GM12878 (cell line): Measurements from ENCODE around the gene ACVR1B. TPM values are rescaled to one million over a fixed set of nuclear protein-coding genes. Genes with fewer than 3 reads are reported as not detected.

Experiments
- ATAC-seq: fragments of 200-7000 bp; cut with Tn5 transposase; 3 replicates; pipeline ENCODE4 v1.9.1; 2020; ENCODE audit warnings: mild to moderate bottlenecking, moderate library complexity
- BruUV-seq: library from RNA; stranded (reverse); fragments of 400-500 nt; replicated peaks from 2 replicates; lab custom pipeline; 2021; lab: Mats Ljungman, UMichigan
- CTCF ChIA-PET: fragments of 300-600 bp; sonication (Branson Sonifier 250); formaldehyde crosslinking; extraction: SDS; loops from one replicate; lab custom pipeline; 2021; ENCODE audit warnings: inconsistent platforms; lab: Yijun Ruan, JAX
- POLR2A ChIA-PET: fragments of 350-600 bp; formaldehyde crosslinking; extraction: SDS; loops from one replicate; lab custom pipeline; 2021; ENCODE audit warnings: inconsistent platforms; lab: Charles Lee
- RAD21 ChIA-PET: fragments of 300-600 bp; sonication (Branson Sonifier 250); formaldehyde crosslinking; loops from one replicate; lab custom pipeline; 2023; ENCODE audit warnings: antibody characterized with exemption; ENCODE audit not compliant: unreplicated experiment; lab: Charles Lee
- SMC1A ChIA-PET: fragments of 300-600 bp; sonication (Branson Sonifier 250); formaldehyde crosslinking; loops from one replicate; lab custom pipeline; 2023; ENCODE audit not compliant: unreplicated experiment, uncharacterized antibody; lab: Charles Lee
- DNase-seq: peaks from one replicate; pipeline ENCODE4 v3.0.0-alpha.2; 2011; ENCODE audit warnings: low read depth, low spot score
- FAIRE-seq: peaks from 3 replicates; lab custom pipeline; 2011; peaks lifted over from hg19 to GRCh38; lab: Jason Lieb, UNC
- H2AFZ ChIP-seq: 2 replicates; pipeline ENCODE4 v1.6.0; 2011; ENCODE audit warnings: low read depth, low read length, control low read depth; ENCODE audit not compliant: control insufficient read depth
- H3K27ac ChIP-seq: 2 replicates; pipeline ENCODE4 v1.5.1; 2011; ENCODE audit warnings: control low read depth; ENCODE audit not compliant: control insufficient read depth, insufficient read depth
- H3K27me3 ChIP-seq, 2 experiments: replicated peaks in 1 of 2; 2 replicates each; pipeline versions ENCODE4 v1.6.0 to v1.6.1; 2011; ENCODE audit warnings: low read length in 1 of 2; ENCODE audit not compliant: control insufficient read depth in 2 of 2, insufficient read depth in 2 of 2
- H3K36me3 ChIP-seq, 2 experiments: 2 replicates each; pipeline ENCODE4 v1.5.1; 2011; ENCODE audit warnings: low read length in 1 of 2; ENCODE audit not compliant: control insufficient read depth in 2 of 2, insufficient read depth in 2 of 2
- H3K4me1 ChIP-seq: 2 replicates; pipeline ENCODE4 v1.6.1; 2011; ENCODE audit warnings: mild to moderate bottlenecking, low read length, moderate library complexity, mixed read lengths; ENCODE audit not compliant: control insufficient read depth, insufficient read depth
- H3K4me2 ChIP-seq: 2 replicates; pipeline ENCODE4 v1.6.0; 2011; ENCODE audit warnings: control low read depth; ENCODE audit not compliant: control insufficient read depth, insufficient read depth
- H3K4me3 ChIP-seq: fragments of 200-600 bp; sonication (generic); 2 replicates; pipeline ENCODE4 v1.5.1; 2016
- H3K79me2 ChIP-seq: 2 replicates; pipeline ENCODE4 v1.6.0; 2011; ENCODE audit warnings: low read length; ENCODE audit not compliant: control insufficient read depth, insufficient read depth
- H3K9ac ChIP-seq: 2 replicates; pipeline ENCODE4 v1.8.0; 2011; ENCODE audit warnings: low read length, control low read depth, mixed read lengths; ENCODE audit not compliant: control insufficient read depth, insufficient read depth
- H3K9me3 ChIP-seq: replicated peaks from 3 replicates; pipeline ENCODE4 v1.5.1; 2011; ENCODE audit warnings: mild to moderate bottlenecking, low read length; ENCODE audit not compliant: control insufficient read depth, insufficient read depth
- H4K20me1 ChIP-seq: 2 replicates; pipeline ENCODE4 v1.6.0; 2011; ENCODE audit not compliant: control insufficient read depth, insufficient read depth
- BHLHE40 ChIP-seq, 2 experiments: fragments of 450-650 bp in 1 of 2; IDR thresholded peaks; 2 replicates each; pipeline ENCODE4 v1.6.1; 2011 to 2017; ENCODE audit warnings: low read depth in 2 of 2, borderline replicate concordance in 1 of 2, improper control_type of control experiment in 1 of 2, low read length in 1 of 2, mild to moderate bottlenecking in 1 of 2
- CBX5 ChIP-seq: sonication (generic); IDR thresholded peaks from 2 replicates; pipeline ENCODE4 v1.6.1; 2016; ENCODE audit warnings: low read depth, moderate library complexity, mild to moderate bottlenecking, inconsistent platforms
- CREM ChIP-seq: IDR thresholded peaks from 2 replicates; pipeline ENCODE4 v1.6.1; 2014; ENCODE audit warnings: antibody characterized with exemption, low read depth
- GABPA ChIP-seq: IDR thresholded peaks from 2 replicates; pipeline ENCODE4 v1.6.1; 2014; ENCODE audit warnings: antibody characterized with exemption, low read depth, mild to moderate bottlenecking, inconsistent platforms
- RELA ChIP-seq: fragments of 450-650 bp; IDR thresholded peaks from 2 replicates; pipeline ENCODE4 v1.8.0; 2014; ENCODE audit warnings: borderline replicate concordance; ENCODE audit not compliant: partially characterized antibody
- RFX5 ChIP-seq: IDR thresholded peaks from 2 replicates; pipeline ENCODE4 v1.6.1; 2011; ENCODE audit warnings: low read depth, low read length, improper control_type of control experiment
- TAF1 ChIP-seq: IDR thresholded peaks from 2 replicates; pipeline ENCODE4 v1.6.1; 2011; ENCODE audit warnings: mild to moderate bottlenecking, low read depth, low read length, borderline replicate concordance
- TCF12 ChIP-seq: IDR thresholded peaks from 2 replicates; pipeline ENCODE4 v1.6.1; 2011; ENCODE audit warnings: low read depth, mild to moderate bottlenecking, low read length
- WGBS: methylation state at CpG from one replicate; pipeline ENCODE4 v1.1.6; 2016; ENCODE audit warnings: low lambda C conversion rate; ENCODE audit not compliant: insufficient replicate concordance, insufficient coverage; ENCODE audit errors: missing lambda C conversion rate; 5-methylcytosine and 5-hydroxymethylcytosine counted together
- in situ Hi-C: fragments of 300-500 bp; cut with MboI; formaldehyde crosslinking; loops from 9 replicates; pipeline ENCODE4 v1.14.3; 2018; ENCODE audit warnings: mixed read lengths
- intact Hi-C: fragments of 100-400 bp; cut with micrococcal nuclease; formaldehyde crosslinking; loops from one replicate; pipeline ENCODE4 v1.14.2; 2022; ENCODE audit not compliant: unreplicated experiment
- polyA plus RNA-seq, 11 experiments: library from polyadenylated mRNA; depleted of rRNA in 4 of 11; unstranded in 6 of 11; stranded (reverse) in 5 of 11; fragments of >200 nt; fragmentation: Nextera tagmentation in 4 of 11; fragmentation: Illumina TruSeq in 1 of 11; extraction: Ambion mirVana in 4 of 11; extraction: Trizol in 1 of 11; gene quantifications; 1 replicate in 1 of 11; 2 replicates in 10 of 11; pipeline versions ENCODE4 v1.2.1 to v1.2.3, GENCODE V29; 2011 to 2016; ENCODE audit warnings: inconsistent platforms in 2 of 11, missing spikeins in 2 of 11, low read depth in 1 of 11
- total RNA-seq, 4 experiments: library from RNA; depleted of rRNA in 3 of 4; stranded (reverse); fragments of >200 nt in 3 of 4; fragmentation: Illumina TruSeq in 1 of 4; extraction: Trizol in 1 of 4; gene quantifications; 2 replicates each; pipeline versions ENCODE4 v1.2.1 to v1.2.3, GENCODE V29; 2013 to 2021
- TF ChIP-seq, protein P1 (sequence below): fragments of 450-650 bp; IDR thresholded peaks from 2 replicates; pipeline ENCODE4 v1.6.1; 2017; ENCODE audit warnings: mild to moderate bottlenecking
- TF ChIP-seq, protein P2 (sequence below): fragments of 450-650 bp; IDR thresholded peaks from 2 replicates; pipeline ENCODE4 v1.6.1; 2016; ENCODE audit warnings: mild to moderate bottlenecking, moderate library complexity, borderline replicate concordance
- TF ChIP-seq, protein P3 (sequence below): fragments of 450-650 bp; IDR thresholded peaks from 2 replicates; pipeline ENCODE4 v1.6.1; 2017; ENCODE audit warnings: low read depth, mild to moderate bottlenecking, moderate library complexity
- TF ChIP-seq, protein P4 (sequence below): fragments of 450-650 bp; IDR thresholded peaks from 2 replicates; pipeline ENCODE4 v1.6.1; 2017; ENCODE audit warnings: antibody characterized with exemption, mild to moderate bottlenecking, moderate library complexity

The ACVR1B gene
- total and polyA plus RNA-seq, 10 of the 15 experiments (the other 5 are each of a cell fraction or from before 2014, with no cell fraction given) = 0.02 to 0.69 (median 0.16) TPM; not detected in 2

DNA sequence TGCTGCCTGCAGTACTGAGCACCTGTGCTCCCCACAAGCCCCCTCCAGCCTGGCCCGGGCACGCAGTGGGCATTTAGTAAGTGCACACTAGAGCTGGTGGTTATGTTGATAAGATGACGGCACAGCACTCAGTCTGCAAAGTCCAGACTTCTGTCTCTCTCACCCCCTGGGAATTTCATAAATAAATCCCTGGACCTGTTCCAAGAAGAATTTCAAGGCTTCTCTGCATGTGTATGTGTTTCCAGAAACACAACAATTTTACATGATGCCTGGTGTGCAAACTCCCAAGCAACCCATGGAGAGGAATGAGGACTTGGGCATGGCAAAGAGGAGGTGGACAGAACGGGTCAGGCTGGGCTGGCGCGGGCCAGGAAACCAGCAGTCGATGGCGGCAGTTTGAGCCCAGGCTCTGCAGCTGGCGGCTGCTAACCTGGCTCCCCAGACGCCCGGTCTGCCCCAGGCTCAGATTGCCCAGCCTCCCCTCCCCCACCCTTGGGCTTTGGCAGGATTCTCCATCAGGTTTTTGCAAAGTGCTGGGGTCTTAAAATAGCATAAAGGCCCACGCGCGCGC, 10.4 kb upstream of the ACVR1B start (continued):
- TF ChIP-seq, protein P1, sequence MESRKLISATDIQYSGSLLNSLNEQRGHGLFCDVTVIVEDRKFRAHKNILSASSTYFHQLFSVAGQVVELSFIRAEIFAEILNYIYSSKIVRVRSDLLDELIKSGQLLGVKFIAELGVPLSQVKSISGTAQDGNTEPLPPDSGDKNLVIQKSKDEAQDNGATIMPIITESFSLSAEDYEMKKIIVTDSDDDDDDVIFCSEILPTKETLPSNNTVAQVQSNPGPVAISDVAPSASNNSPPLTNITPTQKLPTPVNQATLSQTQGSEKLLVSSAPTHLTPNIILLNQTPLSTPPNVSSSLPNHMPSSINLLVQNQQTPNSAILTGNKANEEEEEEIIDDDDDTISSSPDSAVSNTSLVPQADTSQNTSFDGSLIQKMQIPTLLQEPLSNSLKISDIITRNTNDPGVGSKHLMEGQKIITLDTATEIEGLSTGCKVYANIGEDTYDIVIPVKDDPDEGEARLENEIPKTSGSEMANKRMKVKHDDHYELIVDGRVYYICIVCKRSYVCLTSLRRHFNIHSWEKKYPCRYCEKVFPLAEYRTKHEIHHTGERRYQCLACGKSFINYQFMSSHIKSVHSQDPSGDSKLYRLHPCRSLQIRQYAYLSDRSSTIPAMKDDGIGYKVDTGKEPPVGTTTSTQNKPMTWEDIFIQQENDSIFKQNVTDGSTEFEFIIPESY = no peak
- no peak for TF ChIP-seq RELA
- no peak for TF ChIP-seq RFX5
- no peak for TF ChIP-seq TAF1
- TF ChIP-seq, protein P2, sequence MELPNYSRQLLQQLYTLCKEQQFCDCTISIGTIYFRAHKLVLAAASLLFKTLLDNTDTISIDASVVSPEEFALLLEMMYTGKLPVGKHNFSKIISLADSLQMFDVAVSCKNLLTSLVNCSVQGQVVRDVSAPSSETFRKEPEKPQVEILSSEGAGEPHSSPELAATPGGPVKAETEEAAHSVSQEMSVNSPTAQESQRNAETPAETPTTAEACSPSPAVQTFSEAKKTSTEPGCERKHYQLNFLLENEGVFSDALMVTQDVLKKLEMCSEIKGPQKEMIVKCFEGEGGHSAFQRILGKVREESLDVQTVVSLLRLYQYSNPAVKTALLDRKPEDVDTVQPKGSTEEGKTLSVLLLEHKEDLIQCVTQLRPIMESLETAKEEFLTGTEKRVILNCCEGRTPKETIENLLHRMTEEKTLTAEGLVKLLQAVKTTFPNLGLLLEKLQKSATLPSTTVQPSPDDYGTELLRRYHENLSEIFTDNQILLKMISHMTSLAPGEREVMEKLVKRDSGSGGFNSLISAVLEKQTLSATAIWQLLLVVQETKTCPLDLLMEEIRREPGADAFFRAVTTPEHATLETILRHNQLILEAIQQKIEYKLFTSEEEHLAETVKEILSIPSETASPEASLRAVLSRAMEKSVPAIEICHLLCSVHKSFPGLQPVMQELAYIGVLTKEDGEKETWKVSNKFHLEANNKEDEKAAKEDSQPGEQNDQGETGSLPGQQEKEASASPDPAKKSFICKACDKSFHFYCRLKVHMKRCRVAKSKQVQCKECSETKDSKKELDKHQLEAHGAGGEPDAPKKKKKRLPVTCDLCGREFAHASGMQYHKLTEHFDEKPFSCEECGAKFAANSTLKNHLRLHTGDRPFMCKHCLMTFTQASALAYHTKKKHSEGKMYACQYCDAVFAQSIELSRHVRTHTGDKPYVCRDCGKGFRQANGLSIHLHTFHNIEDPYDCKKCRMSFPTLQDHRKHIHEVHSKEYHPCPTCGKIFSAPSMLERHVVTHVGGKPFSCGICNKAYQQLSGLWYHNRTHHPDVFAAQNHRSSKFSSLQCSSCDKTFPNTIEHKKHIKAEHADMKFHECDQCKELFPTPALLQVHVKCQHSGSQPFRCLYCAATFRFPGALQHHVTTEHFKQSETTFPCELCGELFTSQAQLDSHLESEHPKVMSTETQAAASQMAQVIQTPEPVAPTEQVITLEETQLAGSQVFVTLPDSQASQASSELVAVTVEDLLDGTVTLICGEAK = no peak
- TF ChIP-seq, all 136 proteins: peak for 0

DNA sequence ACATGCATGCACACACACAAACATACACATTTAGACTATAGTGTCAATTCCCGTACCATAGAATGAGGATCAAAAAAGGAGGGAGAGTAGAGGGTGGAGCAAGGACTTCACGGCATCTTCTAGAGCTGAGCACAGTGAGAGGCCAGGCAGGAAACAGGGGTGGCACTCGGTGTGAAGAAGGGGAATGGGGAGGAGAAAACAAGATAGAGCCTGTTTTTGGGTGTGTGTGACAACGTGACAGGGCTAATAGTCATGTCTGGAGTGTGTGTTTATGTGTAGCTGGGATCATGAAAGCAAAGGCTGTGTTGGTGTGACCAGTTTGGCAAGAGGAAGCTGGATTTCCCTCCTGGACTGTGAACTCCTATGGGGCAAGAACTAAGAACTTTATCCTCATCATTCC, 9.9 kb upstream of the ACVR1B start:
- no peak overlapping the region for H3K9ac ChIP-seq
- ChIA-PET RAD21 (no interaction called here), SMC1A (no interaction called here), CTCF (no interaction called here), POLR2A (no interaction called here)
- in situ Hi-C loops (no loop called here), intact Hi-C loops (no loop called here)
- no peaks in the 10 kb centered on the region for H4K20me1 ChIP-seq
- DNase-seq = no peak
- no TSS peak for BruUV-seq
- H3K4me2 ChIP-seq = no peak overlapping the region
- H3K9me3 ChIP-seq = peaks cover 8% of the 10 kb centered on the region; the same call in 2 of the 3 replicates
- H3K79me2 ChIP-seq = no peaks in the 10 kb centered on the region
- no peak for ATAC-seq
- H3K4me1 ChIP-seq = no peaks in the 10 kb centered on the region
- FAIRE-seq = no peak
- H2AFZ ChIP-seq = no peak overlapping the region
- no peak overlapping the region for H3K27ac ChIP-seq
- H3K27me3 ChIP-seq = peaks cover 0 to 1% of the 10 kb centered on the region in 2 experiments; a peak in 2 of 4 replicates
- 33% methylated on average over 4 of the region's 4 CpGs for WGBS
- no peaks in the 10 kb centered on the region for H3K36me3 ChIP-seq
- no peak overlapping the region for H3K4me3 ChIP-seq
- TF ChIP-seq BHLHE40 (IDR thresholded peaks at IDR 0.05; ENCODE audit: borderline replicate concordance in 1 of 2, low read depth in 2 of 2, low read length in 1 of 2) (no peak), TCF12 (no peak), GABPA (no peak), CREM (no peak), CBX5 (no peak)
- TF ChIP-seq, protein P3, sequence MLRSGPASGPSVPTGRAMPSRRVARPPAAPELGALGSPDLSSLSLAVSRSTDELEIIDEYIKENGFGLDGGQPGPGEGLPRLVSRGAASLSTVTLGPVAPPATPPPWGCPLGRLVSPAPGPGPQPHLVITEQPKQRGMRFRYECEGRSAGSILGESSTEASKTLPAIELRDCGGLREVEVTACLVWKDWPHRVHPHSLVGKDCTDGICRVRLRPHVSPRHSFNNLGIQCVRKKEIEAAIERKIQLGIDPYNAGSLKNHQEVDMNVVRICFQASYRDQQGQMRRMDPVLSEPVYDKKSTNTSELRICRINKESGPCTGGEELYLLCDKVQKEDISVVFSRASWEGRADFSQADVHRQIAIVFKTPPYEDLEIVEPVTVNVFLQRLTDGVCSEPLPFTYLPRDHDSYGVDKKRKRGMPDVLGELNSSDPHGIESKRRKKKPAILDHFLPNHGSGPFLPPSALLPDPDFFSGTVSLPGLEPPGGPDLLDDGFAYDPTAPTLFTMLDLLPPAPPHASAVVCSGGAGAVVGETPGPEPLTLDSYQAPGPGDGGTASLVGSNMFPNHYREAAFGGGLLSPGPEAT = no peak
- TF ChIP-seq, protein P4, sequence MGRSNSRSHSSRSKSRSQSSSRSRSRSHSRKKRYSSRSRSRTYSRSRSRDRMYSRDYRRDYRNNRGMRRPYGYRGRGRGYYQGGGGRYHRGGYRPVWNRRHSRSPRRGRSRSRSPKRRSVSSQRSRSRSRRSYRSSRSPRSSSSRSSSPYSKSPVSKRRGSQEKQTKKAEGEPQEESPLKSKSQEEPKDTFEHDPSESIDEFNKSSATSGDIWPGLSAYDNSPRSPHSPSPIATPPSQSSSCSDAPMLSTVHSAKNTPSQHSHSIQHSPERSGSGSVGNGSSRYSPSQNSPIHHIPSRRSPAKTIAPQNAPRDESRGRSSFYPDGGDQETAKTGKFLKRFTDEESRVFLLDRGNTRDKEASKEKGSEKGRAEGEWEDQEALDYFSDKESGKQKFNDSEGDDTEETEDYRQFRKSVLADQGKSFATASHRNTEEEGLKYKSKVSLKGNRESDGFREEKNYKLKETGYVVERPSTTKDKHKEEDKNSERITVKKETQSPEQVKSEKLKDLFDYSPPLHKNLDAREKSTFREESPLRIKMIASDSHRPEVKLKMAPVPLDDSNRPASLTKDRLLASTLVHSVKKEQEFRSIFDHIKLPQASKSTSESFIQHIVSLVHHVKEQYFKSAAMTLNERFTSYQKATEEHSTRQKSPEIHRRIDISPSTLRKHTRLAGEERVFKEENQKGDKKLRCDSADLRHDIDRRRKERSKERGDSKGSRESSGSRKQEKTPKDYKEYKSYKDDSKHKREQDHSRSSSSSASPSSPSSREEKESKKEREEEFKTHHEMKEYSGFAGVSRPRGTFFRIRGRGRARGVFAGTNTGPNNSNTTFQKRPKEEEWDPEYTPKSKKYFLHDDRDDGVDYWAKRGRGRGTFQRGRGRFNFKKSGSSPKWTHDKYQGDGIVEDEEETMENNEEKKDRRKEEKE = no peak
